GM10847 (cell line): Measurements from ENCODE around the gene HDAC9.

Experiments used
- POLR2A ChIP-seq: IDR thresholded peaks from 2 replicates; pipeline ENCODE4 v1.6.1; 2011; ENCODE audit not compliant: insufficient read length; ENCODE audit errors: extremely low read depth

The HDAC9 gene

GRCh38 chr7:18976715-18977471, 481.3 kb downstream of the HDAC9 start:
- no peak for TF ChIP-seq POLR2A

- TF ChIP-seq POLR2A: no peak
These were observed 482.6 kb downstream of the HDAC9 start for GRCh38 chr7:18978108-18978495.

GRCh38 chr7:18993933-18994668, 498.6 kb downstream of the HDAC9 start:
- no peak for TF ChIP-seq POLR2A

GRCh38 chr7:18995270-18995671, 499.7 kb downstream of the HDAC9 start:
- no peak for TF ChIP-seq POLR2A

DNA sequence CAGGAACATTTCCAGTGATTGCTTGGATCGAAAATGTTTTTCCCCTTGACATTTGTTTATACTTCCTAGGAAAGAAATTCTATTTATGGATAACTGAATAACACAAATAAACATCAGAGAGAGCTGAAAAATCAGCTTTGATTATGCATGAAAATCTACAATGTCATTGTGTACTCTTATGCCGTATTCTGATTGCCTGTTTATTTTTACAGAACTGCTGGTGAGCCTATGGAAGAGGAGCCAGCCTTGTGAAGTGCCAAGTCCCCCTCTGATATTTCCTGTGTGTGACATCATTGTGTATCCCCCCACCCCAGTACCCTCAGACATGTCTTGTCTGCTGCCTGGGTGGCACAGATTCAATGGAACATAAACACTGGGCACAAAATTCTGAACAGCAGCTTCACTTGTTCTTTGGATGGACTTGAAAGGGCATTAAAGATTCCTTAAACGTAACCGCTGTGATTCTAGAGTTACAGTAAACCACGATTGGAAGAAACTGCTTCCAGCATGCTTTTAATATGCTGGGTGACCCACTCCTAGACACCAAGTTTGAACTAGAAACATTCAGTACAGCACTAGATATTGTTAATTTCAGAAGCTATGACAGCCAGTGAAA, 500.4 kb downstream of the HDAC9 start:
- no peak for TF ChIP-seq POLR2A

DNA sequence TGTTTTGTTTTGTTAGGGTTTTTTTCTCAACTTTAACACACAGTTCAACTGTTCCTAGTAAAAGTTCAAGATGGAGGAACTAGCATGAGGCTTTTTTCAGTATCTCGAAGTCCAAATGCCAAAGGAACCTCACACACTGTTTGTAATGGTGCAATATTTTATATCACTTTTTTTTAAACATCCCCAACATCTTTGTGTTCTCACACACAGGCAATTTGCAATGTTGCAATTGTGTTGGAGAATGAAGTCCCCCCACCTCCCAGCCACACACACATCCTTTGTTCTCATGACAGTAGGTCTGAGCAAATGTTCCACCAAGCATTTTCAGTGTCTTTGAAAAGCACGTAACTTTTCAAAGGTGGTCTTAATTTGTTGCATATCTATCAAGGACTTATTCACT, 501.0 kb downstream of the HDAC9 start:
- no peak for TF ChIP-seq POLR2A

GRCh38 chr7:18997477-18998150, 502.1 kb downstream of the HDAC9 start:
- no peak for TF ChIP-seq POLR2A

- no peak for TF ChIP-seq POLR2A
These were observed 504.9 kb downstream of the HDAC9 start for GRCh38 chr7:19000410-19000809.

GRCh38 chr7:19001854-19002253, 506.3 kb downstream of the HDAC9 start:
- TF ChIP-seq POLR2A: no peak

- no peak for TF ChIP-seq POLR2A
These were observed 513.8 kb downstream of the HDAC9 start for GRCh38 chr7:19009241-19009935.

DNA sequence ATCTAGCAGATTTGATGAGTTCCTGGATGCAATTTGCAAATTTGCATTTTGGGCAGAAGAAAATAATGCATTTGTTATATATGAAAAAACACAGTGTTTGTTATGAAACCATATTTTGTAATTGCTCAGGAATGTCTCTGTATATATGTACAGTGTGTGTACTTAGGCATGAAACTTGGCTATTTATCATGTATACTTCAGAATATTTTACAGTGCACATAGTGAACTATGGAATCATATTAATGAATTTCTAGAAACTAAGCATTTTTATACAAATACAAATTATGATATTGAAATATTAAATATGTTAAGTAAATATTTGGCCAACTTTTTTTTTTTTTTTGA, 514.4 kb downstream of the HDAC9 start:
- no peak for TF ChIP-seq POLR2A

DNA sequence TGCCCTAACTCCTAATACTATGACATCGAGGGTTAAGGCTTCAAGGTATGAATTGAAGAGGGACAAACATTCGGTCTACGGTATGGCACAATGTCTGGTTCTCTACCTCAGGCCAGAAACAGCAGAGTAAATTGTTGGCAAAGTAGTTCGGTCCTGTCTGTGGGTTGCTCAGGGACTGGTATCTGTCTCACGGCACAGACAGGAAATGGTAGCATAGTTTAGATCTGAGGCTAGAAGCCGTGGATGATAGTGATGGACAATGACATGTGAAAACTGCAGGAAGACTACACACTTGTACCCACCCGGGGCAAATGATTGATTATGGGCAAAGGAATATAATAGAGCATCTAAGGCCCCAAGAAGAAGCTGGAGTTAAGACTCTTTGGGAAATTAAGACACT, 515.7 kb downstream of the HDAC9 start:
- TF ChIP-seq POLR2A: no peak

DNA sequence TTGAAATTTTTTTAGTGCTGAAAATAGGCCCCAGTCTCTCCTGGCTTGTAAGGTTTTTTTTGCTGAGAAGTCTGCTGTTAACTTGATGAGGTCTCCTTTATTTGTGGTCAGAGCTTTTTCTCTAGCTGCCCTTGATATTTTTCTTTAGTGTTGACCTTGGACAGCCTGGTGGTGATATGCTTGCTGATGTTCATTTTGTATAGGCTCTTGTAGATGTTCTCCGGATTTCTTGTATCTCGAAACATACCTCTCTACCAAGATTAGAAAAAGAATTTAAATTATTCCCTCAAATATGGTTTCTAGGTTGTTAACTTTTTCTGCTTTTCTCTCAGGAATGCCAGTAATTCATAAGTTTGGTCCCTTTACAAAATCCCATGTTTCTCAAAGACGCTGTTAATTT, 519.5 kb downstream of the HDAC9 start:
- no peak for TF ChIP-seq POLR2A

- no peak for TF ChIP-seq POLR2A
These were observed 520.6 kb downstream of the HDAC9 start for GRCh38 chr7:19016140-19016539.

- TF ChIP-seq POLR2A: no peak
These were observed 521.8 kb downstream of the HDAC9 start for GRCh38 chr7:19017374-19017773.
